NCI-H187 treated with DMSO at 0.1 percent for 48 hours (cell line): ENCODE results near the gene IL7R.

ENCODE experiments used
- DNase-seq: peaks from one replicate; lab custom pipeline; 2025; lab: John Stamatoyannopoulos, UW

The IL7R gene, protein sequence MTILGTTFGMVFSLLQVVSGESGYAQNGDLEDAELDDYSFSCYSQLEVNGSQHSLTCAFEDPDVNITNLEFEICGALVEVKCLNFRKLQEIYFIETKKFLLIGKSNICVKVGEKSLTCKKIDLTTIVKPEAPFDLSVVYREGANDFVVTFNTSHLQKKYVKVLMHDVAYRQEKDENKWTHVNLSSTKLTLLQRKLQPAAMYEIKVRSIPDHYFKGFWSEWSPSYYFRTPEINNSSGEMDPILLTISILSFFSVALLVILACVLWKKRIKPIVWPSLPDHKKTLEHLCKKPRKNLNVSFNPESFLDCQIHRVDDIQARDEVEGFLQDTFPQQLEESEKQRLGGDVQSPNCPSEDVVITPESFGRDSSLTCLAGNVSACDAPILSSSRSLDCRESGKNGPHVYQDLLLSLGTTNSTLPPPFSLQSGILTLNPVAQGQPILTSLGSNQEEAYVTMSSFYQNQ

DNA sequence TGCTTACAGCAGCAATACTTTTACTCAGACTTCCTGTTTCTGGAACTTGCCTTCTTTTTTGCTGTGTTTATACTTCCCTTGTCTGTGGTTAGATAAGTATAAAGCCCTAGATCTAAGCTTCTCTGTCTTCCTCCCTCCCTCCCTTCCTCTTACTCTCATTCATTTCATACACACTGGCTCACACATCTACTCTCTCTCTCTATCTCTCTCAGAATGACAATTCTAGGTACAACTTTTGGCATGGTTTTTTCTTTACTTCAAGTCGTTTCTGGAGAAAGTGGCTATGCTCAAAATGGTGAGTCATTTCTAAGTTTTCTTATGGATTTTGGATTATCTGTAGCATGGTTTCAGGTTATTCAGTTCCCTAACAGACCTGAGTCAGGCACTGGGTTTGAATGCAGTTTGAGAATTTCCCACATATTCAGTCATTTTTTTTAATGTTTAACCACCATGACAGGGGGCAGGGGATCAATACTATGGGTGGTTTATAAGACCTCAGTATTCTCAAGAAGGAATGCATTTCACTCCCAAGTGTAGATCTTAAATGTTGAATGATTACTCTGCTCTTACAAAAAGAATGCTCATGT, at the start of gene IL7R:
IL7R (plus strand) TSS at position 127 of the 587 bp plus-strand sequence; CDS start at position 214, 87 bp downstream.
- no peak for DNase-seq

DNA sequence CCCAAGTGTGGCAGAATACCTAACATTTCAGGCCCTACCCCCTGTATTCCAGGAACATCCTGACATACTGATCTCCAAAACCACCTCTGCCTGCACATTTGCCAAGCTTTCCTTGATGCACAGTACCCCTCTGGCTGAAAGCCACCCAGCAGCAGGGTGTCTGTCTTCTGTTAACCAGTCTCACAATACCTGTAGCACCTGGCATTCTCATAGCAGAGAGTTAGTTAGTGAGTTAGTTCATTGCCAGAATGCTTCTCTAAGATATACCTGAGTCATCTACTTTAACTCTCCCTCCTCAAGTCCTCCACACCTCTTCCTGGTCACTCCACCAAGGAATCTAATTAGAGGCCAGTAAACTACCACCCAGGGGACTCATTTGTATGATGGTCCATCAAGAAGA, 46.1 kb upstream of the IL7R start:
- DNase-seq = no peak

GRCh38 chr5:35811108-35811741, 45.5 kb upstream of the IL7R start:
- DNase-seq = no peak

DNA sequence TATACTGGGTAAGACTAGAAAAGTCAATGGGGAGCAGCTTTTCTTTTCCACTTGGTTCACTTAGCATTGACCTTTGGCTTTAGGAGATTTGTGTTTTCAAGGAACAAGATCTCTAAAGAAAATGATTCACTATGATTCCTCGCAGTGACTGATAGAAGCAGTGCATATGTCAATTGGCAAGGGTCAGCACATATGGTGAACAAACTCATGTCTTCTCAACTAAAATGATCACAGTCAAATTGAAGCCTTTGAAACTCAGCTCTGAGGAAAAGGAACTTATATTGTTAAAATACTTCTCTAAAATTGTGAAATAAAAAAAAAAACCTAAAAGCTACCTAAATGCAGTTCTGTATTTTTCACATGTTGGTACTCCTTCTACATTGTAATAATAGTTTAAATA, 43.2 kb upstream of the IL7R start:
- DNase-seq = no peak

DNA sequence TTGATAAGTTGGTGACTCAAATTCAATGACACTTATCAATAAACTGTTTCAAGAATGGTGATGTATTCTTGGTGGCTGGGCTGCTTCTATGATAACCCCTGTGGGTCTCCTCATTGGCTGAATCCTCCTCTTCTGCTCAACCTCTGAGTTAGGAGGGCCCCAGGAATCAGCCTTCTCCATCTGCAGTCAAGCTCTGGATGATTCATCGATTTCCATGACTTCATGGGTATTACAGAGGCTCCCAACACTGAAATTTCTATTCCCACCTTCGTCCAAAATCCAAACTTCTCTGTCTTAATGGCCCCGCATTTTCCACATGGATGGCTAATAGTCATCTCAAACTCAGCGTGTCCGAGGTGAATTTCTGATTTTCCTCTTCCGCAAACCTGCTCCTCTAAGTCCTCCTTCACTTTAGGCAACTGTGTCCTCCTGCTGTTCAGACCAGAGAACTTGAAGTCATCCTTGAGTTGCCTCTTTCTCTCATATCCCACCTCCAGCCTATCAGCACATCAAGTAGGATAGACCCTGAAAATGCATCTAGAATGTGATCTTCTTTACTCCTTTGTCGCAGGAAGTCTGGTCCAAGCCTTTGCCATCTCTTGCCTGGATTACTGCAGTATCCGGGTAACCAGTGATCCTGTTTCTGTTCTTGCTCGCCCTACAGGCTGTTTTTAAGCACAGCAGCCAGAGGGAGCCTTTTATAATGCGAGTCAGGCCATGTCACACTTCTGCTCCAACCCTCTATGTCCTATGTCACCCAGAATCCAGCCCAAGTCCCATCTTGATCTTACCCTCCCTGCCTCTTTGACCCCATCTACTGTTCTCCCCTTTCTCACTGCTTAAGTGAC, 41.4 kb upstream of the IL7R start:
- no peak for DNase-seq

GRCh38 chr5:35816881-35817521, 39.7 kb upstream of the IL7R start:
- no peak for DNase-seq

- no peak for DNase-seq
Observed at GRCh38 chr5:35819026-35819425, 37.7 kb upstream of the IL7R start.

DNA sequence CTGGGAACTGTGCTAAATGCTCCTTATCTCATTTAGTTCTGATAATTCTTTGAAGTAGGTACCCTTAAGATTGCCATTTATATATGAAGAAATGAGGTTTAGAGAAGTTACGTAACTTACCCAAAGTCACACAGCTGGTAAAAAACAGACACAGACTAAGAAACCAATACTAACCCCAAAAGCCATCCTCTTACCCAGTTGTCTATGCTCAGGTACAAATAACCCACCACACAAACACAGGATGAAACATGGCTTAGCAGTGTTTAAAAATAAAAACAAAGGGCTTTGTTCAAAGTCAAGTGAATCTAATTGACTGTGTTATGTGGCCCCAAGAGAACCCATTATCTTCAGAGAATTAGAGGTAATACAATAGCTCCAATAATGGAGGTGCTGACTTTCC, 37.0 kb upstream of the IL7R start:
- no peak for DNase-seq

- DNase-seq = no peak
Observed at GRCh38 chr5:35820735-35821134, 36.0 kb upstream of the IL7R start.

DNA sequence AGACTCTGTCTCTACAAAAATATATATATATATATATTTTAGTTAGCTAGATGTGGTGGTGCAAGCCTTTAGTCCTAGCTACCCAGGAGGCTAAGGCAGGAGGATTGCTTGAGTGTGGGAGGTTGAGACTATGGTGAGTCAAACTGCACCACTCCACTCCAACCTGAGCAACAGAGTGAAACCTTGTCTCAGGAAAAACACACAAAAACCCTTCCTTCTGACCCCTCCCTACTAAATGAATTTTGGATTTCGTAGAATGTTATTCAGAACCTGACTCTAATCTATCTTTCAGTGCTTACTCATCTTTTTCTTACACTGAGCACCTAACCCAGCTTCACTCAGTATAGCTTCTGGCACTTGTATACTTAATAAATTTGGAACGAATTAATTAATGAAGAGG, 35.2 kb upstream of the IL7R start:
- DNase-seq = no peak

- no peak for DNase-seq
Observed at GRCh38 chr5:35822511-35822910, 34.2 kb upstream of the IL7R start.

DNA sequence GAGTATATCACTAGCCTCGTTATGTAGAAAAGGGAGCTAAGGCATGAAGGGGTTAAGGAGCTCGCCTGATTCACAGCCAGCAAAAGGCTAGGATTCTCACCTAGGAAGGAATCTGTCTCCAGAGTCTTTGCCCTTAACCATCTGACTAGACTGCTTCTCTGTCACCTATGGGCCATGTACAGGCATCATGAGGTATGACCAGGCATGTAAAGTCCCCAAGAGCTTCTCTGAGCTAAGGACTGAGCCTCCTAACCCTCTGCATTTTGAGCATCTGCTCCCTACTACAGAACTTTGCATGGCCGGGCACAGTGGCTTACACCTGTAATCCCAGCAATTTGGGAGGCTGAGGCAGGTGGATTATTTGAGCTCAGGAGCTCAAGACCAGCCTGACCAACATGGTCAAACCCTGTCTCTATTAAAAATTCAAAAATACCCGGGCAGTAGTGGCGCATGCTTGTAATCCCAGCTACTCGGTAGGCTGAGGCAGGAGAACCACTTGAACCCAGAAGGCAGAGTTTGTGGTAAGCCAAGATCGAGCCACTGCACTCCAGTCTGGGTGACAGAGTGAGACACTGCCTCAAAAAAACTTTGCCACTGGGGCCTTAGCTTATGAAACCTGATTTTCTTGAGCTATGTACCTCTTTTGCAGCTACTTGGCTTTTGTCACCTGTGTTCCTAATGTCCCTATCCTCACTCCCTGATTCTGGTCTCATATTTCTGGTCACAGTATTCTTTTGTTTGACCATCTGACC, 33.2 kb upstream of the IL7R start:
- no peak for DNase-seq

DNA sequence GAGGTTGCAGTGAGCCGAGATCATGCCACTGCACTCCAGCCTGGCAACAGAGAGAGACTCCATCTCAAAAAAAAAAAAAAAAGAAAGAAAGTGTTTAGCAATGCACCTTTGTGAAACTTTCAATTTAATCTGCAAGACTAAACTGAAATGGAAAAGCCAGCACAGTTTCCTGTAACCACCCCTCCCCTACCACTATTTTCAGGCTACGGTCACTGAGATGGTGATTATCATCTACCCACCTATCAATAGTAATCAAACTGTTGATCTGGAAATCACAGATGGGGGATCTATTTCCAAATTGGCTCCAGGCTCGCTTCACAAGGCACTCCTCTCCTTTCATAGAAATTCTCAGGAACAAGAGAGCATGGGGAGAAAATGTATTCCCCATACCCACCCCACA, 30.6 kb upstream of the IL7R start:
- DNase-seq = no peak

GRCh38 chr5:35826554-35826953, 30.1 kb upstream of the IL7R start:
- DNase-seq = no peak

DNA sequence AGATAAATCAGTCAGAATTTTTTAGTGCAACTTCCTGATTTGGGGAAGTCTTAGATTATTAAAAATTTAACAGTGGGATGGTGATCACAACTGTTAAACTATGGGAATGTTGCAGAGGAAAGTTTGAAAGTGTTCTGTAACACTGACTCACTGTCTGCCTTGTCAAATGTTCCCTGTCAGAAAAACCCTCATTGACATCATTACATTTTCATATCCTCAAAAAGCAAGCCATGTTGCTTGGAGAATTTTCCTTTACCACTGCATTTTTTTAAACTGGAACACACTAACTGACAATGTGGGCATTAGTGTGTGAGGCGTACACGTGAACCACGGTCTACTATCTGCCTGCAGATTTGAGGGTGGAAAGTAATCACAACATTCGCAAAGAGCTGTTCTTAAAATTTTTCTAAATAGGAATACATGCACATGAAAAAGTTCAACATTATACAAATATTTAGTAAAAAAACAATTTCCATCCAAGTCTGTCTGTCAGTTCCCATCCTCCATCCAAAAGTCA, 28.6 kb upstream of the IL7R start:
- DNase-seq = no peak

GRCh38 chr5:35830587-35830986, 26.1 kb upstream of the IL7R start:
- DNase-seq = no peak

- no peak for DNase-seq
Observed at GRCh38 chr5:35832762-35833161, 23.9 kb upstream of the IL7R start.

DNA sequence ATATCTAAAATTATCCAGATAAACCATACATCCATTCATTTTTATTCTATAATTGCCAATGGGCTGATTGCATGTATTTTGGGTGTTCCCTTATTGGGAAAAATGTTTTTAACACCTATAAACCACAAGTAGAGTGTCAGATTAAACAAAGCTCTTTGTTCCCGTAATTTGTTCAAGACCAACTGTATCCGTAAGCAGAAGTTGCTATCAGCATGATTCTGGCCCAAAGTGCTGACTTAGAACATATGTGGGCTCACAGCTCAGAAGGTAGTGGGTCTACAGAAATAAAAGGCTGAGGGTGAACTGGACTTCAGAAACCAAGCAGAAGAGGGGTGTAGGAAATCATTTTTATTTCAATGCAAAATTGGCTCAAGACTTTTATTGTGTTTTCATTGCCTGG, 23.5 kb upstream of the IL7R start:
- DNase-seq = no peak

DNA sequence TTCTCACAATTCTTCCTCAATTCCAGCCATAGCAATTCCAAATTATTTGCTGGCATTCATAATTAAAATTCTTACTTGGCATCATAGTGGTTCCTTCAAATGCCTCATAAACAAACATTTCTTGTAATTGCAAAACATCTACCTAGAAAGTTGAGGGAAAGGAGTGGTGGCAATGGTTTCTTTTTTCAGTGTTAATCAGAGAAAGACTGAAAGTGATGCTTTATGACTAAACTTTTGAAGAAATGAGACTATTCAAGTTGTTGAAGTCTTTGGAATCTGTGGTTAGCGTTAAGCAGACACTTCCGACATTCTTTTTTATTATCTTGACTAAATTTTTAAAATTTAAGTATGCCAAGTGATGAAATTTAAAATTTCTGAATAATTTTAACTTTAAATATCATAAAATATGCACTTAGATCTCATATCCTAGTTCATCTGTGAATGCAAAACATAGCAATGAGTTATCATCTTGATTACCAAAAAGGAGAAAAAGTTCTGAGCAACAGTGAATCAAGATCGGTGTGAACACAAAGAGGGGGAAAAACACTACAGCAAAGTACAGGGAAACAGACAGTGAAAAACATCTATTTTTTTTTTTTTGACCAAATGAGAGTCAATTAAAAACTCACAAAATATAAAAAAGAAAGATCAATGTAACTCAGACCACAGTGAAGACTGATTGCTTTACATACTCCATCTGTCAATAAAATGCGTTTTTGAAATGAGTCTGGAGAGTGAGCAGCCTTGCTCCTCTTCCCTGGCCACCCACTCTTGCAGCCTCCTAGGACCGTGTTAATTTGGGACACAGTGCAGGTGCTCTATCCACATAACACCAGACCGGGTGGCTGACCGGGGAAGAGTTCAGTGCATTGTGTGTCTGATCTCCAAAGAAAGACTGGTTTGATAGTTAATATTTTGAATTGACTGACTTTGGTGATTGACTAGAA, 20.6 kb upstream of the IL7R start:
- no peak for DNase-seq
